ENCODE data around the gene ZNF708.
"Not testable (repeated sequence)": the region's sequence is repeated elsewhere in the genome, so short reads cannot be mapped to it uniquely, and the experiment has no call there.

DNA sequence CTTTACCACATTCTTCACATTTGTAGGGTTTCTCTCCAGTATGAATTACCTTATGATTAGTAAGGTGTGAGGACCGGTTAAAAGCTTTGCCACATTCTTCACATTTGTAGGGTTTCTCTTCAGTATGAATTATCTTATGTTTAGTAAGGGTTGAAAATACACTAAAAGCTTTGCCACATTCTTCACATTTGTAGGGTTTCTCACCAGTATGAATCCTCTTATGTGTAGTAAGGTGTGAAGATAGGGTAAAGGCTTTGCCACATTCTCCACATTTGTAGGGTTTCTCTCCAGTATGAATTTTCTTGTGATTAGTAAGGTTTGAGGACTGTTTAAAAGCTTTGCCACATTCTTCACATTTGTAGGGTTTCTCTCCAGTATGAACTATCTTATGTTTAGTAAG, 35.4 kb downstream of the ZNF708 start:
- TF ChIP-seq FOXA1 (IDR thresholded peaks at IDR 0.05); FOXM1 (IDR thresholded peaks at IDR 0.05; ENCODE audit: borderline replicate concordance); SUZ12 (IDR thresholded peaks at IDR 0.05); BHLHE40 (IDR thresholded peaks at IDR 0.05; ENCODE audit: borderline replicate concordance); ELF4 (IDR thresholded peaks at IDR 0.05); NFRKB (IDR thresholded peaks at IDR 0.05); L3MBTL2 (conservative IDR thresholded peaks at IDR 0.05): not testable (repeated sequence)
- TF ChIP-seq, protein P1, sequence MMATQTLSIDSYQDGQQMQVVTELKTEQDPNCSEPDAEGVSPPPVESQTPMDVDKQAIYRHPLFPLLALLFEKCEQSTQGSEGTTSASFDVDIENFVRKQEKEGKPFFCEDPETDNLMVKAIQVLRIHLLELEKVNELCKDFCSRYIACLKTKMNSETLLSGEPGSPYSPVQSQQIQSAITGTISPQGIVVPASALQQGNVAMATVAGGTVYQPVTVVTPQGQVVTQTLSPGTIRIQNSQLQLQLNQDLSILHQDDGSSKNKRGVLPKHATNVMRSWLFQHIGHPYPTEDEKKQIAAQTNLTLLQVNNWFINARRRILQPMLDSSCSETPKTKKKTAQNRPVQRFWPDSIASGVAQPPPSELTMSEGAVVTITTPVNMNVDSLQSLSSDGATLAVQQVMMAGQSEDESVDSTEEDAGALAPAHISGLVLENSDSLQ (IDR thresholded peaks at IDR 0.05): not testable (repeated sequence)
